Loucy (cell line): ENCODE measurements around the gene ING5.

Experiments
- H2AFZ ChIP-seq: fragments of 200-600 bp; sonication (generic); 2 replicates; pipeline ENCODE4 v1.6.0; 2016; ENCODE audit warnings: antibody characterized with exemption, mild to moderate bottlenecking, low read length, moderate library complexity
- H3F3A ChIP-seq: fragments of 200-600 bp; 2 replicates; pipeline ENCODE4 v1.6.0; 2016; ENCODE audit warnings: antibody characterized with exemption, low read depth, mild to moderate bottlenecking
- H3K27me3 ChIP-seq: fragments of 200-600 bp; sonication (generic); 2 replicates; pipeline ENCODE4 v1.6.1; 2014; ENCODE audit warnings: low read length, mild to moderate bottlenecking; ENCODE audit not compliant: insufficient read depth, poor library complexity, severe bottlenecking
- H3K36me3 ChIP-seq: fragments of 200-600 bp; sonication (generic); 2 replicates; pipeline ENCODE4 v1.6.1; 2016; ENCODE audit warnings: low read length; ENCODE audit not compliant: insufficient read depth
- H3K4me1 ChIP-seq: fragments of 200-600 bp; sonication (generic); 2 replicates; pipeline ENCODE4 v1.5.1; 2014; ENCODE audit warnings: low read length, mild to moderate bottlenecking; ENCODE audit not compliant: insufficient read depth, poor library complexity, severe bottlenecking
- H3K4me2 ChIP-seq: fragments of 200-600 bp; sonication (generic); 2 replicates; pipeline ENCODE4 v1.6.0; 2014; ENCODE audit warnings: antibody characterized with exemption, low read length, low read depth, mild to moderate bottlenecking; ENCODE audit not compliant: poor library complexity, severe bottlenecking
- H3K4me3 ChIP-seq: fragments of 200-600 bp; sonication (generic); 2 replicates; pipeline ENCODE4 v1.5.1; 2014; ENCODE audit warnings: low read length, mild to moderate bottlenecking, mixed read lengths; ENCODE audit not compliant: poor library complexity, severe bottlenecking
- H3K79me2 ChIP-seq: fragments of 200-600 bp; sonication (generic); 2 replicates; pipeline ENCODE4 v1.6.1; 2014; ENCODE audit warnings: low read length; ENCODE audit not compliant: insufficient read depth
- H3K9ac ChIP-seq: fragments of 200-600 bp; sonication (generic); 2 replicates; pipeline ENCODE4 v1.6.0; 2014; ENCODE audit warnings: mild to moderate bottlenecking, low read depth, low read length, moderate library complexity; ENCODE audit not compliant: poor library complexity, severe bottlenecking
- H3K9me2 ChIP-seq: fragments of 200-600 bp; sonication (generic); replicated peaks from 2 replicates; pipeline ENCODE4 v1.6.1; 2016; ENCODE audit warnings: low read depth, low read length, mixed read lengths
- H3K9me3 ChIP-seq: fragments of 200-600 bp; sonication (generic); 2 replicates; pipeline ENCODE4 v1.6.1; 2014; ENCODE audit warnings: mild to moderate bottlenecking, antibody characterized with exemption, low read length, low read depth; ENCODE audit not compliant: insufficient read depth
- H4K20me1 ChIP-seq: fragments of 200-600 bp; sonication (generic); 2 replicates; pipeline ENCODE4 v1.6.0; 2014; ENCODE audit warnings: antibody characterized with exemption, low read length, mild to moderate bottlenecking; ENCODE audit not compliant: insufficient read depth, poor library complexity, severe bottlenecking
- CTCF ChIP-seq: fragments of 200-600 bp; sonication (generic); conservative IDR thresholded peaks from 2 replicates; pipeline ENCODE4 v1.5.1; 2014; ENCODE audit warnings: mild to moderate bottlenecking, antibody characterized with exemption, low read length
- EZH2phosphoT487 ChIP-seq: fragments of 200-600 bp; IDR thresholded peaks from 2 replicates; pipeline ENCODE4 v1.6.1; 2018; ENCODE audit warnings: antibody characterized with exemption, mild to moderate bottlenecking, moderate library complexity, borderline replicate concordance

The ING5 gene

DNA sequence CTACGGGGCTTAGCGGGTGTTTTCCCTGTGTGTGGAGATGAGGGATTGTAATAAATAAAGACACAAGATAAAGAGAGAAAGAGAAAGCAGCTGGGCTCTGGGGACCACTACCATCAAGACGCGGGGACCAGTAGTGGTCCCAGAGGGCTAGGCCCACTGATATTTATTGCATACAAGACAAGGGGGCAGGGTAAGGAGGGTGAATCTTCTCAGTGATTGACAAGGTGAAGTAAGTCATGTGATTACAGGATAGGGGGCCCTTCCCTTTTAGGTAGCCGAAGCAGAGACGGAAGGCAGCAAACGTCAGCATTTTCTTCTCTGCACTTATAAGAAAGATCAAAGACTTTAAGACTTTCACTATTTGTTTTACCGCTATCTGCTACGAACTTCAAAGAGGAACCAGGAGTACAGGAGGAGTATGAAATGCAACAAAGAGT is 70.2 kb downstream of the ING5 start:
- H3K4me2 ChIP-seq, result no peak overlapping the region
- TF ChIP-seq CTCF (no peak), EZH2phosphoT487 (no peak)
- H3K36me3 ChIP-seq, result no peaks in the 10 kb centered on the region
- no peaks in the 10 kb centered on the region for H3K9me3 ChIP-seq
- H2AFZ ChIP-seq, result no peak overlapping the region
- no peaks in the 10 kb centered on the region for H3K27me3 ChIP-seq
- H3K9me2 ChIP-seq, result no peaks in the 10 kb centered on the region
- no peak overlapping the region for H3K4me3 ChIP-seq
- no peak overlapping the region for H3K9ac ChIP-seq
- peaks cover 7% of the 10 kb centered on the region for H3K4me1 ChIP-seq
- no peaks in the 10 kb centered on the region for H4K20me1 ChIP-seq
- H3F3A ChIP-seq, result no peaks in the 10 kb centered on the region
- H3K79me2 ChIP-seq, result no peaks in the 10 kb centered on the region

- no peak overlapping the region for H2AFZ ChIP-seq
- TF ChIP-seq EZH2phosphoT487, result no peak
- TF ChIP-seq CTCF, result no peak
- H3K4me2 ChIP-seq, result no peak overlapping the region
- H3F3A ChIP-seq, result no peaks in the 10 kb centered on the region
- H4K20me1 ChIP-seq, result no peaks in the 10 kb centered on the region
- H3K9me3 ChIP-seq, result no peaks in the 10 kb centered on the region
- H3K4me1 ChIP-seq, result peaks cover 7% of the 10 kb centered on the region
- H3K79me2 ChIP-seq, result no peaks in the 10 kb centered on the region
- no peaks in the 10 kb centered on the region for H3K9me2 ChIP-seq
- no peaks in the 10 kb centered on the region for H3K36me3 ChIP-seq
- no peak overlapping the region for H3K4me3 ChIP-seq
- H3K9ac ChIP-seq, result no peak overlapping the region
- H3K27me3 ChIP-seq, result no peaks in the 10 kb centered on the region
Observed at GRCh38 chr2:241773511-241774418, 71.9 kb downstream of the ING5 start.

- Histone ChIP-seq H3K27me3 (no peaks in the 10 kb centered on the region), H3K4me2 (no peak overlapping the region), H4K20me1 (no peaks in the 10 kb centered on the region), H2AFZ (no peak overlapping the region), H3K9me3 (no peaks in the 10 kb centered on the region), H3K9me2 (no peaks in the 10 kb centered on the region), H3F3A (no peaks in the 10 kb centered on the region), H3K9ac (no peak overlapping the region), H3K4me3 (no peak overlapping the region), H3K36me3 (no peaks in the 10 kb centered on the region), H3K4me1 (peaks cover 7% of the 10 kb centered on the region), H3K79me2 (no peaks in the 10 kb centered on the region)
- TF ChIP-seq CTCF (no peak), EZH2phosphoT487 (no peak)
Observed at GRCh38 chr2:241774419-241775222, 72.8 kb downstream of the ING5 start.
